GM19395 (cell line): Measurements from ENCODE around the gene SLC6A7.

Experiments
- ATAC-seq: cut with Tn5 transposase; IDR thresholded peaks from one replicate; pipeline ENCODE4 v1.9.1; 2021; ENCODE audit warnings: mild to moderate bottlenecking, moderate library complexity; ENCODE audit not compliant: unreplicated experiment

SLC6A7 gene

GRCh38 chr5:150255659-150256409 is 66.0 kb downstream of the SLC6A7 start:
- no peak for ATAC-seq

GRCh38 chr5:150256410-150257064 is 66.7 kb downstream of the SLC6A7 start:
- no peak for ATAC-seq

- no peak for ATAC-seq
These were observed 67.6 kb downstream of the SLC6A7 start for GRCh38 chr5:150257424-150257823.

GRCh38 chr5:150258130-150258529 is 68.3 kb downstream of the SLC6A7 start:
- ATAC-seq, result peak; percentile 81
